A172 (cell line): ENCODE results near the gene RBFA. TPM values are rescaled to one million over a fixed set of nuclear protein-coding genes. Genes with fewer than 3 reads are reported as not detected.
"Not testable (repeated sequence)": the region's sequence is repeated elsewhere in the genome, so short reads cannot be mapped to it uniquely, and the experiment has no call there.

Experiments
- DNase-seq: peaks from one replicate; pipeline ENCODE4 v3.0.0-alpha.2; 2015; ENCODE audit warnings: low spot score
- total RNA-seq: library from RNA; depleted of rRNA; stranded (reverse); fragments of >200 nt; shearing (Covaris generic); gene quantifications from 2 replicates; pipeline ENCODE4 v1.2.3, GENCODE V29; 2014; rRNA removed

The RBFA gene
- 23.8 and 29.7 TPM in 2 replicates for total RNA-seq

GRCh38 chr18:80034068-80034851, at the start of gene RBFA:
TSS of gene RBFA (plus strand) at chr18:80034434. CDS start at chr18:80034496, 62 bp downstream.
- DNase-seq, result peak; percentile 78

GRCh38 chr18:79985172-79985571, 49.1 kb upstream of the RBFA start:
- no peak for DNase-seq

GRCh38 chr18:79986726-79987125, 47.5 kb upstream of the RBFA start:
- DNase-seq, result no peak

- no peak for DNase-seq
Measured at GRCh38 chr18:79987566-79987965, 46.7 kb upstream of the RBFA start.

GRCh38 chr18:79988071-79988450, 46.2 kb upstream of the RBFA start:
- peak; percentile 18 for DNase-seq

- peak; percentile 27 for DNase-seq
Measured at GRCh38 chr18:79988451-79989194, 45.6 kb upstream of the RBFA start, which contains the start of gene TXNL4A. TSS of gene TXNL4A (minus strand) at chr18:79988563. CDS start at chr18:79988392, 171 bp downstream.

GRCh38 chr18:79989195-79989497, 45.1 kb upstream of the RBFA start:
- DNase-seq, result no peak

- no peak for DNase-seq
Measured at GRCh38 chr18:79991494-79991893, 42.7 kb upstream of the RBFA start.

GRCh38 chr18:79999701-80000100, 34.5 kb upstream of the RBFA start:
- not testable (repeated sequence) for DNase-seq

- no peak for DNase-seq
Measured at GRCh38 chr18:80000877-80001276, 33.4 kb upstream of the RBFA start.

- DNase-seq, result no peak
Measured at GRCh38 chr18:80002468-80002867, 31.8 kb upstream of the RBFA start.

GRCh38 chr18:80004600-80005342, 29.5 kb upstream of the RBFA start:
- no peak for DNase-seq

GRCh38 chr18:80006724-80007123, 27.5 kb upstream of the RBFA start:
- no peak for DNase-seq

- DNase-seq, result peak; percentile 94
Measured at GRCh38 chr18:80009661-80010550, 24.3 kb upstream of the RBFA start.

GRCh38 chr18:80010551-80010906, 23.7 kb upstream of the RBFA start:
- DNase-seq, result no peak

- DNase-seq, result not testable (repeated sequence)
Measured at GRCh38 chr18:80011496-80012137, 22.6 kb upstream of the RBFA start.

- DNase-seq, result no peak
Measured at GRCh38 chr18:80012714-80013113, 21.5 kb upstream of the RBFA start.

GRCh38 chr18:80022613-80023012, 11.6 kb upstream of the RBFA start:
- DNase-seq, result no peak

- DNase-seq, result no peak
Measured at GRCh38 chr18:80023173-80023572, 11.1 kb upstream of the RBFA start.

GRCh38 chr18:80026363-80026762, 7.9 kb upstream of the RBFA start:
- DNase-seq, result no peak

- not testable (repeated sequence) for DNase-seq
Measured at GRCh38 chr18:80027719-80028118, 6.5 kb upstream of the RBFA start.
